ENCODE measurements around the gene CLMP. TPM values are rescaled to one million over a fixed set of nuclear protein-coding genes. Genes with fewer than 3 reads are reported as not detected.

Gene CLMP
- total and polyA plus RNA-seq, 9 of the 15 experiments (the other 6 are each of a cell fraction or from before 2014, with no cell fraction given), result 0.02 to 0.15 (median 0.03) TPM; not detected in 6

DNA sequence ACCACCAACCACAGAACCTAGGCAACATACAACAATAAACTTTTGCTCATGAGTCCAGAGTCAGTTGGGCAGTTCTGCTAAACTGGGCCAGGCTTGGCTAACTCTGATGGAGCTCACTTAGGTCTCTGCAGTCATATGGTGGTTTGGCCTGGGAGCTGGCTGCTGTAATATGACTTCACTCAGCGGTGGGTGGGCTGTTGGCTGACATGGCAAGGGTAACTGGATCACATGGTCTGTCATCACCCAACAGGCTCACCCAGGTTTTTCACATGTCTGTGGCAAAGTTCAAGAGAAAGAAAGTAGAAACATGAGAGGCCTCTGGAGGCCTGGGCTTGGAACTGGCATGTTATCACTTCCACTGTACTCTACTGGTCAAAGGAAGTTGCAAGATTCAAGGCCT is 43.2 kb upstream of the CLMP start:
- WGBS (ENCODE audit: insufficient coverage, low coverage, missing lambda C conversion rate), result 0% methylated on average over 1 of the region's 1 CpG
- Histone ChIP-seq H3K4me1 (replicated peaks in 1 of 2; ENCODE audit: control insufficient read depth in 2 of 2, insufficient read depth in 2 of 2, low read length in 2 of 2) (no peaks in the 10 kb centered on the region), H2AFZ (ENCODE audit: low read depth, low read length) (no peak overlapping the region), H3K4me3 (no peak overlapping the region), H3K9me1 (ENCODE audit: control insufficient read depth, insufficient read depth, low read length) (no peaks in the 10 kb centered on the region), H3K9ac (ENCODE audit: insufficient read depth in 1 of 2, low read depth in 2 of 2, low read length in 2 of 2) (no peak overlapping the region), H4K20me1 (replicated peaks; ENCODE audit: control insufficient read depth, insufficient read depth, low read length) (no peaks in the 10 kb centered on the region), H3K4me2 (ENCODE audit: insufficient read depth, low read length) (no peak overlapping the region), H3K27me3 (ENCODE audit: control insufficient read depth in 2 of 2, insufficient read depth in 2 of 2, low read length in 2 of 2) (peaks cover 0 to 2% of the 10 kb centered on the region in 2 experiments; a peak in 1 of 5 replicates), H3K9me3 (replicated peaks; ENCODE audit: control insufficient read depth, insufficient read depth, low read depth, low read length) (no peaks in the 10 kb centered on the region), H3K79me2 (ENCODE audit: control insufficient read depth, insufficient read depth, low read length) (no peaks in the 10 kb centered on the region), H3K27ac (ENCODE audit: extremely low read depth, low read depth, low read length) (no peak overlapping the region), H3K36me3 (ENCODE audit: control insufficient read depth, insufficient read depth, low read length) (no peaks in the 10 kb centered on the region)
- POLR2A ChIA-PET, result no interaction called here
- intact Hi-C loops (cut with micrococcal nuclease) (no loop called here), in situ Hi-C loops (cut with MboI) (no loop called here)
- TF ChIP-seq MXI1 (IDR thresholded peaks at IDR 0.05; ENCODE audit: low read depth, low read length), result no peak
- TF ChIP-seq TAF9B (IDR thresholded peaks at IDR 0.05; ENCODE audit: partially characterized antibody), result no peak
- no peak for TF ChIP-seq MEF2D (tag; conservative IDR thresholded peaks at IDR 0.05; ENCODE audit: low read depth)
- TF ChIP-seq, protein P1, sequence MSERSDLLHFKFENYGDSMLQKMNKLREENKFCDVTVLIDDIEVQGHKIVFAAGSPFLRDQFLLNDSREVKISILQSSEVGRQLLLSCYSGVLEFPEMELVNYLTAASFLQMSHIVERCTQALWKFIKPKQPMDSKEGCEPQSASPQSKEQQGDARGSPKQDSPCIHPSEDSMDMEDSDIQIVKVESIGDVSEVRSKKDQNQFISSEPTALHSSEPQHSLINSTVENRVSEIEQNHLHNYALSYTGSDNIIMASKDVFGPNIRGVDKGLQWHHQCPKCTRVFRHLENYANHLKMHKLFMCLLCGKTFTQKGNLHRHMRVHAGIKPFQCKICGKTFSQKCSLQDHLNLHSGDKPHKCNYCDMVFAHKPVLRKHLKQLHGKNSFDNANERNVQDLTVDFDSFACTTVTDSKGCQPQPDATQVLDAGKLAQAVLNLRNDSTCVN (CRISPR knock-in tag; IDR thresholded peaks at IDR 0.05), result no peak
- no peak for TF ChIP-seq HMG20B (CRISPR knock-in tag; IDR thresholded peaks at IDR 0.05)
- no peak for TF ChIP-seq PCBP2 (IDR thresholded peaks at IDR 0.05; ENCODE audit: low read depth, low read length, poor library complexity, severe bottlenecking)
- TF ChIP-seq ZNF444 (CRISPR knock-in tag; IDR thresholded peaks at IDR 0.05), result no peak
- TF ChIP-seq ZNF146 (CRISPR knock-in tag; IDR thresholded peaks at IDR 0.05; ENCODE audit: unreplicated experiment), result no peak
- TF ChIP-seq SREBF1 (IDR thresholded peaks at IDR 0.05; ENCODE audit: borderline replicate concordance, low read depth, low read length), result no peak
- no peak for TF ChIP-seq FOS (IDR thresholded peaks at IDR 0.05; ENCODE audit: extremely low read depth, insufficient read length)
- no peak for TF ChIP-seq ZNF717 (CRISPR knock-in tag; IDR thresholded peaks at IDR 0.05)
- no peak for TF ChIP-seq NFYB (IDR thresholded peaks at IDR 0.05; ENCODE audit: extremely low read depth, insufficient read length)
- no peak for TF ChIP-seq MYC (IDR thresholded peaks at IDR 0.05; ENCODE audit: low read depth, low read length)
- no peak for TF ChIP-seq MYC (CRISPR knock-in tag; IDR thresholded peaks at IDR 0.05; ENCODE audit: borderline replicate concordance, low read depth)
- DNase-seq (ENCODE audit: extremely low read depth in 1 of 4, low spot score in 3 of 4) (no peak), ATAC-seq (no peak), FAIRE-seq (no peak)
- CTCF ChIA-PET (ENCODE audit: low intra/inter-chr PET ratio), result interaction anchor here (0.6 kb wide), 1 partner anchor 9 kb away, joined by 3 read pairs; no protein-coding TSS in a partner anchor
- no TSS peak for BruUV-seq (replicated peaks)

Data from K562 (cell line).